Bronchial epithelial cell (primary cell): ENCODE results near the gene OCIAD1. TPM values are rescaled to one million over a fixed set of nuclear protein-coding genes. Genes with fewer than 3 reads are reported as not detected.

ENCODE experiments used
- DNase-seq: peaks from one replicate; pipeline ENCODE4 v3.0.0-alpha.2; 2010; ENCODE audit warnings: low read depth
- FAIRE-seq: peaks from 2 replicates; lab custom pipeline; 2011; peaks lifted over from hg19 to GRCh38; lab: Jason Lieb, UNC
- H3K27me3 ChIP-seq: 2 replicates; pipeline ENCODE4 v1.5.1; 2011; ENCODE audit warnings: low read length; ENCODE audit not compliant: control insufficient read depth, insufficient read depth
- H3K36me3 ChIP-seq: 2 replicates; pipeline ENCODE4 v1.5.1; 2011; ENCODE audit warnings: low read length; ENCODE audit not compliant: control insufficient read depth, insufficient read depth
- H3K4me3 ChIP-seq: 2 replicates; pipeline ENCODE4 v1.5.1; 2011; ENCODE audit warnings: mild to moderate bottlenecking, low read depth, low read length, control low read depth
- CTCF ChIP-seq: IDR thresholded peaks from 2 replicates; pipeline ENCODE4 v1.5.1; 2011; ENCODE audit warnings: mild to moderate bottlenecking, moderate library complexity, low read length, control low read depth, inconsistent platforms; ENCODE audit not compliant: insufficient read depth, severe bottlenecking
- total RNA-seq: library from RNA; depleted of rRNA; stranded (reverse); fragments of >200 nt; gene quantifications from 2 replicates; pipeline ENCODE4 v1.2.1, GENCODE V29; 2014

The OCIAD1 gene
- total RNA-seq, 1 donor from 2014 or later: 97.1 TPM

GRCh38 chr4:48853604-48854394, 22.9 kb downstream of the OCIAD1 start:
- TF ChIP-seq CTCF: no peak

GRCh38 chr4:48854395-48854683, 23.5 kb downstream of the OCIAD1 start:
- no peaks in the 10 kb centered on the region for H3K27me3 ChIP-seq
- FAIRE-seq: no peak
- TF ChIP-seq CTCF: no peak
- H3K36me3 ChIP-seq: peaks cover 3% of the 10 kb centered on the region
- H3K4me3 ChIP-seq: no peak overlapping the region
- no peak for DNase-seq

More at GRCh38 chr4:48853604-48854394, 22.9 kb downstream of the OCIAD1 start:
- DNase-seq (no peak), FAIRE-seq (no peak)
- peaks cover 5% of the 10 kb centered on the region for H3K36me3 ChIP-seq
- no peaks in the 10 kb centered on the region for H3K27me3 ChIP-seq
- H3K4me3 ChIP-seq: no peak overlapping the region

- FAIRE-seq: no peak
- TF ChIP-seq CTCF: no peak
- no peak for DNase-seq
- Histone ChIP-seq H3K36me3 (peaks cover 3% of the 10 kb centered on the region), H3K27me3 (no peaks in the 10 kb centered on the region), H3K4me3 (no peak overlapping the region)
Observed at GRCh38 chr4:48854982-48855381, 24.1 kb downstream of the OCIAD1 start.

GRCh38 chr4:48858130-48858529, 27.2 kb downstream of the OCIAD1 start:
- no peak for TF ChIP-seq CTCF
- H3K27me3 ChIP-seq: no peaks in the 10 kb centered on the region
- FAIRE-seq (no peak), DNase-seq (no peak)
- H3K4me3 ChIP-seq: no peak overlapping the region
- H3K36me3 ChIP-seq: peaks cover 3% of the 10 kb centered on the region

GRCh38 chr4:48862038-48862437, 31.1 kb downstream of the OCIAD1 start:
- TF ChIP-seq CTCF: no peak
- FAIRE-seq: no peak
- DNase-seq: no peak
- Histone ChIP-seq H3K36me3 (peaks cover 2% of the 10 kb centered on the region), H3K4me3 (no peak overlapping the region), H3K27me3 (no peaks in the 10 kb centered on the region)

GRCh38 chr4:48862661-48863060, 31.8 kb downstream of the OCIAD1 start:
- Histone ChIP-seq H3K36me3 (peaks cover 1% of the 10 kb centered on the region), H3K27me3 (no peaks in the 10 kb centered on the region), H3K4me3 (no peak overlapping the region)
- TF ChIP-seq CTCF: no peak
- FAIRE-seq (no peak), DNase-seq (no peak)
